ENCODE results near the gene IDS.
"Not testable (repeated sequence)": the region's sequence is repeated elsewhere in the genome, so short reads cannot be mapped to it uniquely, and the experiment has no call there.

IDS gene

DNA sequence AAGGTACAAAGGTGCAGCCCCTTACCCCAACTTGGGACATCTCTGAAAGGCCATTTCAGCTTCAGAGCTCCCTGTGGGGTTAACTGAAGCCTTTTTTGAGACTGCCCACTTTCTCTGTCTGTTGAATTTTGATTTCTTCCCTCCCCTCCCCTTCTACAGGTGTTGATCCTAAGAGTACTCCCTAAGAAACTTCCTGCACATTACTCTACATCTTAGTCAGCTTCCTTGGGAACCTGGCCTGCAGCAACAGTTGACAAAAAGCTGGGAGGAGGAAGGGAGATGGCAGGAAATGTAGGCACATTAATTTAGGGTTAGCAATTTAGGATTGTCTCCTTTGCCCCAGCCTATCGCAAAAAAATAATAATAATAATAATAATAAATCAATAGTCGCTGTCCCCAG is 1.2 kb upstream of the IDS start:
- Histone ChIP-seq H3K27ac (ENCODE audit: low read length) (no peak overlapping the region), H3K9me3 (replicated peaks; ENCODE audit: insufficient read depth, low read length) (no peaks in the 10 kb centered on the region), H3K4me2 (ENCODE audit: low read depth, low read length) (no peak overlapping the region), H3K79me2 (ENCODE audit: low read length) (peaks cover 17% of the 10 kb centered on the region), H3K27me3 (replicated peaks; ENCODE audit: insufficient read depth, low read length) (no peaks in the 10 kb centered on the region), H3F3A (ENCODE audit: insufficient read depth, low read length) (peaks cover 16% of the 10 kb centered on the region), H3K9me2 (replicated peaks; ENCODE audit: insufficient read depth, low read length) (no peaks in the 10 kb centered on the region), H3K4me1 (ENCODE audit: low read length) (peaks cover 19% of the 10 kb centered on the region), H2AFZ (ENCODE audit: low read length) (no peak overlapping the region), H3K4me3 (ENCODE audit: low read length) (no peak overlapping the region), H3K9ac (ENCODE audit: low read length) (no peak overlapping the region), H4K20me1 (ENCODE audit: insufficient read depth, low read length) (no peaks in the 10 kb centered on the region), H3K36me3 (replicated peaks; ENCODE audit: insufficient read depth, low read length) (no peaks in the 10 kb centered on the region)
- TF ChIP-seq EZH2phosphoT487 (IDR thresholded peaks at IDR 0.05; ENCODE audit: low read length), result no peak
- DNase-seq, result no peak

DNA sequence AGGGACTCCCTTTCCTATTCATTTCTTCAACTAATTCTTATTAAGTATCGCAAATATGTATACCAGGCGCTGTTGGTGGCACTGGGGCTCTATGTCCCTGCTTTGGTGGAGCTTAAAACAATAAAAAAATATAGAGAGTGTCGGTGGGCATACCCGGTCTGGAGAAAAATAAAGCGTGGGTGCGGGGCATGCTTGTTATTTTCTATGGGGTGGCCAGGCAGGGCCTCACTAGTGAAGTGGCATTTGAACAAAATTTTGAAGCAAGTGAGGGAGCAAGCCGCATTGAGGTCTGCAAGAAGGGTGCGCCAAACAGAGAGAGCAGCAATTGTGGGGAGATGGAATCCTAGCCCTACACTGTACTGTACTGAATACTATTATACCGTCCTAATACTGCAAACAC is 565 bp upstream of the IDS start:
- peak overlapping the region; percentile 93; the same call in 1 of the 2 replicates for H3K27ac ChIP-seq (ENCODE audit: low read length)
- H3K4me3 ChIP-seq (ENCODE audit: low read length), result 0 out of 2 replicates have a peak overlapping the region, but pooled peaks have one; percentile 73
- no peak for DNase-seq

GRCh38 chrX:149504226-149504914 is 736 bp downstream of the IDS start:
- Histone ChIP-seq H3K27me3 (replicated peaks; ENCODE audit: insufficient read depth, low read length) (no peaks in the 10 kb centered on the region), H3F3A (ENCODE audit: insufficient read depth, low read length) (peaks cover 33% of the 10 kb centered on the region), H3K9me2 (replicated peaks; ENCODE audit: insufficient read depth, low read length) (no peaks in the 10 kb centered on the region), H3K27ac (ENCODE audit: low read length) (peak overlapping the region; percentile 93), H2AFZ (ENCODE audit: low read length) (no peak overlapping the region), H3K4me3 (ENCODE audit: low read length) (peak overlapping the region; percentile 73), H4K20me1 (ENCODE audit: insufficient read depth, low read length) (peaks cover 4% of the 10 kb centered on the region; the same call in 1 of the 2 replicates), H3K4me2 (ENCODE audit: low read depth, low read length) (peak overlapping the region; percentile 84), H3K36me3 (replicated peaks; ENCODE audit: insufficient read depth, low read length) (no peaks in the 10 kb centered on the region), H3K9me3 (replicated peaks; ENCODE audit: insufficient read depth, low read length) (no peaks in the 10 kb centered on the region), H3K9ac (ENCODE audit: low read length) (peak overlapping the region; percentile 94), H3K79me2 (ENCODE audit: low read length) (peaks cover 17% of the 10 kb centered on the region), H3K4me1 (ENCODE audit: low read length) (peaks cover 36% of the 10 kb centered on the region)
- DNase-seq, result peak; percentile 78
- TF ChIP-seq EZH2 (optimal IDR thresholded peaks at IDR 0.05; ENCODE audit: low read depth, low read length) (no peak), CTCF (IDR thresholded peaks at IDR 0.05; ENCODE audit: low read length) (peak; percentile 67), EZH2phosphoT487 (IDR thresholded peaks at IDR 0.05; ENCODE audit: low read length) (no peak)

More for the DNA sequence above, 565 bp upstream of the IDS start:
- H3K4me1 ChIP-seq (ENCODE audit: low read length), result peaks cover 25% of the 10 kb centered on the region
- H2AFZ ChIP-seq (ENCODE audit: low read length), result peak overlapping the region; percentile 51; the same call in 1 of the 2 replicates
- H3F3A ChIP-seq (ENCODE audit: insufficient read depth, low read length), result peaks cover 22% of the 10 kb centered on the region
- H3K36me3 ChIP-seq (replicated peaks; ENCODE audit: insufficient read depth, low read length), result no peaks in the 10 kb centered on the region
- H3K9ac ChIP-seq (ENCODE audit: low read length), result peak overlapping the region; percentile 94; the same call in 1 of the 2 replicates
- H4K20me1 ChIP-seq (ENCODE audit: insufficient read depth, low read length), result no peaks in the 10 kb centered on the region
- H3K79me2 ChIP-seq (ENCODE audit: low read length), result peaks cover 17% of the 10 kb centered on the region
- TF ChIP-seq EZH2 (optimal IDR thresholded peaks at IDR 0.05; ENCODE audit: low read depth, low read length) (no peak), EZH2phosphoT487 (IDR thresholded peaks at IDR 0.05; ENCODE audit: low read length) (no peak)
- H3K27me3 ChIP-seq (replicated peaks; ENCODE audit: insufficient read depth, low read length), result no peaks in the 10 kb centered on the region
- no peaks in the 10 kb centered on the region for H3K9me2 ChIP-seq (replicated peaks; ENCODE audit: insufficient read depth, low read length)
- no peaks in the 10 kb centered on the region for H3K9me3 ChIP-seq (replicated peaks; ENCODE audit: insufficient read depth, low read length)
- H3K4me2 ChIP-seq (ENCODE audit: low read depth, low read length), result peak overlapping the region; percentile 50

DNA sequence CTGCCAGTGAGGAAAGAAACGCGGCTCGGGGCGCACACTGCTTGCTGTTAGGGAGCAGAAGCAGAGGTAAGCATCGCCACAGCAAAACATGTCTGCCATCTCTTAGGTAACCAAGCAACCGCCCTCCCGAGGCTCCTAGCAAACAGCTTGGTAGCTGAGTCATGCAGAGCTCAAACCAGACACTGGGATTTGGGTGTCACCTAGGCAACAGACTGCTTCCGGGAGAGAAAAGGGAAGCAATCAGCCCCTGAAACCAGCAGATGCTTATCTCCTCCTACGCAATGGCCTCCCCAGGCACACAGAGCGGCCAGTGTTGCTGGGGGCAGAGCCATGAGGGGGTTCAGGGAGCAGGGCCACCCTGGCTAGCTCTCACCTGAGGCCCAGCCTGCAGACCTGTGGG is 1.7 kb downstream of the IDS start:
- H2AFZ ChIP-seq (ENCODE audit: low read length); H3K9me2 ChIP-seq (replicated peaks; ENCODE audit: insufficient read depth, low read length); H3K27me3 ChIP-seq (replicated peaks; ENCODE audit: insufficient read depth, low read length); H3K4me3 ChIP-seq (ENCODE audit: low read length); H3K9me3 ChIP-seq (replicated peaks; ENCODE audit: insufficient read depth, low read length); H3K4me2 ChIP-seq (ENCODE audit: low read depth, low read length); H4K20me1 ChIP-seq (ENCODE audit: insufficient read depth, low read length); H3K36me3 ChIP-seq (replicated peaks; ENCODE audit: insufficient read depth, low read length): not testable (repeated sequence)
- peak overlapping the region; percentile 93; the same call in 1 of the 2 replicates for H3K27ac ChIP-seq (ENCODE audit: low read length)
- DNase-seq, result peak; percentile 66
- H3K4me1 ChIP-seq (ENCODE audit: low read length), result peaks cover 36% of the 10 kb centered on the region
- peaks cover 33% of the 10 kb centered on the region for H3F3A ChIP-seq (ENCODE audit: insufficient read depth, low read length)
- H3K79me2 ChIP-seq (ENCODE audit: low read length), result peaks cover 17% of the 10 kb centered on the region
- peak overlapping the region; percentile 94; the same call in 1 of the 2 replicates for H3K9ac ChIP-seq (ENCODE audit: low read length)

DNA sequence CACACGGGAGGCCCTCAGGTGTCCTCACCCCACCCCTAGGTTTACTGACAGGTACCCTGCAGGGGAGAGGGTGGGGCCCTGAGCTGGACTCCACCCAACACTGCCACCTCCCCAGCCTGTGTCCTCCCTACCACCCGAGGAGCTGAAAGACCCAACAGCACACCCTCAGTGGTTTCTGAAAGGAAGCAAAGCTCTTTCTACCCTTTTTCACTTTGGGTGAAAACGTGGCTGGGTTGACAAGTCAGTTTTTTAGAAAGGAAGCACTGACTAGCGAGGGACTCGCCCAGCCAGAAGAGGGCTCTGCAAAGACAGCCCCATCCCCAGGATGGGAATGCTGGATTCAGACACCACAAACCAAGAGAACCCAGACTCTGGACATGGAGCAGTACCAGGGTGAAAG is 2.2 kb downstream of the IDS start:
- peak; percentile 65 for DNase-seq
- H3K9me3 ChIP-seq (replicated peaks; ENCODE audit: insufficient read depth, low read length); H3K9me2 ChIP-seq (replicated peaks; ENCODE audit: insufficient read depth, low read length); H3K36me3 ChIP-seq (replicated peaks; ENCODE audit: insufficient read depth, low read length); H3K4me2 ChIP-seq (ENCODE audit: low read depth, low read length); H2AFZ ChIP-seq (ENCODE audit: low read length); H4K20me1 ChIP-seq (ENCODE audit: insufficient read depth, low read length); H3K27me3 ChIP-seq (replicated peaks; ENCODE audit: insufficient read depth, low read length): not testable (repeated sequence)
- H3K27ac ChIP-seq (ENCODE audit: low read length), result peak overlapping the region; percentile 93
- peak overlapping the region; percentile 56; the same call in 1 of the 2 replicates for H3K9ac ChIP-seq (ENCODE audit: low read length)
- H3K4me1 ChIP-seq (ENCODE audit: low read length), result peaks cover 36% of the 10 kb centered on the region
- H3F3A ChIP-seq (ENCODE audit: insufficient read depth, low read length), result peaks cover 33% of the 10 kb centered on the region
- peaks cover 19% of the 10 kb centered on the region for H3K79me2 ChIP-seq (ENCODE audit: low read length)
- peak overlapping the region; percentile 20; the same call in 1 of the 2 replicates for H3K4me3 ChIP-seq (ENCODE audit: low read length)
